Kidney glomerular epithelial cell (primary cell): ENCODE measurements around the gene SFRP4.

Experiments
- DNase-seq: peaks from one replicate; lab custom pipeline; 2025; lab: John Stamatoyannopoulos, UW

Gene SFRP4

GRCh38 chr7:37924491-37925041 lies 7.9 kb upstream of the SFRP4 start:
- no peak for DNase-seq

GRCh38 chr7:37923996-37924395 lies 7.4 kb upstream of the SFRP4 start:
- DNase-seq, result no peak

DNA sequence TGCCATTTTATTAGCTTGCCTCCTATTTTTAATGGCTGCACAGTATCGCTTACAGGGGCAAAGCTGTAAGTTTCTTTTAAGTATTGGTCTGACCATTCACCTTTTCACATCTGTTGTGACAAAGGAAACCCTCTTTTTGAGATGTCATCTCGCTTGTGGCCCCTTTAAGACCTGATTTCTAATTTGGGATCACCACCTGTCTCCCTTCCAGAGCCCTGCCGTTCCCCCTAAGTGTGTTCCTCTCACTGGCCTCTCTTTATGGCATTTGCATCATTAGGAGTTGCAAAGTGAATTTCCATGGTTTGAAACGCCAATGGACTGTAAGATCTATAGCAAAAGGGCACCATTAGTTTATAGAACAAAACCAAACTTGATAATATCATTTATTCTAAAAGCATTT lies 5.3 kb upstream of the SFRP4 start:
- no peak for DNase-seq

GRCh38 chr7:37920849-37921805 lies 4.5 kb upstream of the SFRP4 start:
- peak; percentile 41 for DNase-seq

GRCh38 chr7:37920305-37920848 lies 3.8 kb upstream of the SFRP4 start, which contains the start of gene EPDR1:
EPDR1 (plus strand) TSS chr7:37920640; CDS start chr7:37920940, 300 bp downstream.
- DNase-seq, result peak; percentile 72

DNA sequence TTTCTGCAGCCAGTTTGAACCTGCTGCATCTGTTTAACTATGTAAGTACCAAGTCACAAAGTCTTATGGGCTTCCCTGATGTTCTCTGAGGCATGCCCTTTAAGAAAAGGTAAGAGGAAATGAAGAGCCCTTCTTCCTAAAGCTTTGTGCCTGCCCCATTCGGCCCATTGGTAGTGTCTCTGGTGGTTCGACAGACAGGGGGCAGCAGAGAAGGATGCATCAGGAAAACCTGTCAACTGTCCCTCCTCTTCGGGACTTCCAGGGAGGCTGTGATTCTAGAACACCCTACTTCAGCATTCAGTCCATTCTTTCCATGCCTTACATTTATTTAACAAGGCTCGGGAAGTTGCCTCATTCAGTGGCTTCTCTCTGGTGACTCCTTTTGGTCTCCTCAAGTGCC lies 1.9 kb upstream of the SFRP4 start:
- DNase-seq, result no peak

GRCh38 chr7:37916017-37916672 lies 472 bp downstream of the SFRP4 start:
- no peak for DNase-seq

GRCh38 chr7:37915438-37915837 lies 1.2 kb downstream of the SFRP4 start:
- DNase-seq, result no peak

GRCh38 chr7:37912756-37913155 lies 3.9 kb downstream of the SFRP4 start:
- DNase-seq, result no peak

- peak; percentile 43 for DNase-seq
These were observed 8.3 kb downstream of the SFRP4 start for GRCh38 chr7:37908221-37908788.

GRCh38 chr7:37901890-37902524 lies 14.6 kb downstream of the SFRP4 start:
- peak; percentile 46 for DNase-seq

DNA sequence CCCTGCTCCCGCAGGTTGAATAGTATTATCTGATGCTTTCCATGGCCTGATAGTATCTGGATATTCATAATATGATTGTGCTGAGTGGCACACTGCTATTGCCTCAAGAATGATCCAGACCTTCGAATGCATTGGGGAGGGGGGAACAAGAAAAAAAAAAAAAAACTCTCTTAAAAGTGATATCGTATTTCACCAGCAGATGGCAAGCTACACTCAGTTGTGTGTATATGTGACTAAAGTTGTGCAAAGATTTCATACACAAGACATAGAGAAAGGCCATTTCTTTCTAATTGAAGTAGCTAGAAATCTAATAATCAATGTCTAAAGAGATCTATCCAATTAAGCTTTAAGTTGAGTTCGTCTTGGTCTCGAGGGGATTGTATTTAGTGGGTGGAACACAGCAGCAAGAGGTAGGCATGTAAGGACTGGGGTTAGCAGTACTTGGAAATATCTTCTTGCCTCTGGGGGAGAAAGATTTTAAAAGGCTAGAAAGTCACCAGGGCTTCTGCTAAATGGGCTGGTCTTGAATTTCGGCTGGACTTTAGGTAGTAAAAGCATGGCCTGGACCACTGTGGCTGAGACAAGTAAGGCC lies 15.3 kb downstream of the SFRP4 start:
- peak; percentile 51 for DNase-seq

GRCh38 chr7:37899712-37900247 lies 16.8 kb downstream of the SFRP4 start:
- DNase-seq, result peak; percentile 50

DNA sequence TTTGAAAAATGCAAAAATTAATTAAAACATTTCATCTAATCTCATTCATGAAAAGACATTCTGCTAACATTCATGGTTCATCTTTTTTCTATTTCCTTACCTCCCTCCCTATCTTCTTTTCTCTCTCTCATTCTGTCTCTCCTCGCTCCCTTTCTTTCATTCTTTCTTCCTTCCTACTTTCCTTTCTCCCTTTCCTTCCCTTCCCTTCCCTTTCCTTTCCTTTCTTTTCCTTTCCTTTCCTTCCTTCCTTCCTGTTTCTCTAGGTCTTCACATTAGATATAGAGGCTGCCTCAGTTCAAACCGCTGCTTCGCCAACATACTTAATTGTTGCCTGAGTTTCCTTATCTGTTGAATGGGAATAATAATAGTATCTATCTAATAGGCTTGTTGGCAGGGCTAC lies 21.9 kb downstream of the SFRP4 start:
- DNase-seq, result no peak

GRCh38 chr7:37893359-37893758 lies 23.3 kb downstream of the SFRP4 start:
- DNase-seq, result no peak

DNA sequence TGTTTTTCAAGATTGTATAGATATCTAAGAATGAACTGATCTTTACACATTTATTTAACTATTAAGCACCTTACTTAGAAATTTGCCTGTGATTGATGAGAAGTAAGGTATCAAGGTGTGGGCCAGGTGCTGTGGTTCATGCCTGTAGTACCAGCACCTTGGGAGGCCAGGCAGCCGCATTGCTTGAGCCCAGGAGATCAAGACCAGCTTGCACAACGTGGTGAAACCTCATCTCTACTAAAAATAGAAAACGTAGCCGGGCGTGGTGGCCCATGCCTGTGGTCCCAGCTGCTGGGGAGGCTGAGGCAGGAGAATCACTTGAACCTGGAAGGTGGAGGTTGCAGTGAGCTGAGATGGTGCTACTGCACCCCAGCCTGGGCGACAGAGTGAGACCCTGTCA lies 34.5 kb downstream of the SFRP4 start:
- DNase-seq, result no peak
